HepG2 (cell line): Measurements from ENCODE around the gene TTC6. TPM values are rescaled to one million over a fixed set of nuclear protein-coding genes. Genes with fewer than 3 reads are reported as not detected.
A peak's percentile ranks its signal among the peaks of the same experiment; 100 is the strongest.

Source experiments
- ATAC-seq: fragments of 200-7000 bp; cut with Tn5 transposase; 3 replicates; pipeline ENCODE4 v1.9.1; 2020; ENCODE audit warnings: mild to moderate bottlenecking, moderate library complexity
- BruUV-seq: library from RNA; stranded (reverse); fragments of 400-500 nt; replicated peaks from 2 replicates; lab custom pipeline; 2021; lab: Mats Ljungman, UMichigan
- CTCF ChIA-PET: fragments of 300-600 bp; formaldehyde crosslinking; extraction: SDS; loops from one replicate; lab custom pipeline; 2021; ENCODE audit warnings: low total read pairs, inconsistent platforms, low intra/inter-chr PET ratio; lab: Yijun Ruan, JAX
- POLR2A ChIA-PET: fragments of 350-600 bp; sonication (Branson Sonifier 250); formaldehyde crosslinking; loops from one replicate; lab custom pipeline; 2020; ENCODE audit warnings: antibody characterized with exemption, inconsistent platforms; lab: Yijun Ruan, JAX
- DNase-seq: peaks from one replicate; pipeline ENCODE4 v3.0.0-alpha.2; 2015; ENCODE audit warnings: low spot score
- FAIRE-seq: peaks from 3 replicates; lab custom pipeline; 2011; peaks lifted over from hg19 to GRCh38; lab: Jason Lieb, UNC
- H2AFZ ChIP-seq: one replicate; pipeline ENCODE4 v1.6.1; 2011; ENCODE audit warnings: low read length, inconsistent platforms
- H3K27ac ChIP-seq: fragments of 300-600 bp; 3 replicates; pipeline ENCODE4 v1.8.0; 2011; ENCODE audit warnings: mixed run types, mild to moderate bottlenecking, mixed read lengths, low read length, inconsistent platforms; ENCODE audit not compliant: insufficient read depth; ENCODE audit errors: extremely low read length
- H3K27me3 ChIP-seq, 2 experiments: fragments of 200-600 bp in 1 of 2; 2 replicates in 1 of 2; 3 replicates in 1 of 2; pipeline versions ENCODE4 v1.6.0 to v1.8.0; 2011; ENCODE audit warnings: low read length in 2 of 2, mild to moderate bottlenecking in 2 of 2, moderate library complexity in 2 of 2, inconsistent platforms in 1 of 2; ENCODE audit not compliant: insufficient read depth in 2 of 2, control insufficient read depth in 1 of 2
- H3K36me3 ChIP-seq, 2 experiments: fragments of 200-600 bp in 1 of 2; replicated peaks in 1 of 2; 2 replicates in 1 of 2; 3 replicates in 1 of 2; pipeline versions ENCODE4 v1.5.1 to v1.8.0; 2011; ENCODE audit warnings: low read length in 2 of 2, inconsistent platforms in 1 of 2; ENCODE audit not compliant: insufficient read depth in 2 of 2, control insufficient read depth in 1 of 2
- H3K4me1 ChIP-seq: 2 replicates; pipeline ENCODE4 v1.5.1; 2012; ENCODE audit warnings: low read length, inconsistent platforms; ENCODE audit not compliant: insufficient read depth
- H3K4me2 ChIP-seq: 2 replicates; pipeline ENCODE4 v1.6.0; 2011; ENCODE audit warnings: low read depth, low read length, inconsistent platforms
- H3K4me3 ChIP-seq, 3 experiments: fragments of 200-600 bp in 1 of 3; sonication (generic), shearing (Covaris generic) in 1 of 3; replicated peaks in 1 of 3; 2 replicates each; pipeline ENCODE4 v1.5.1; 2011 to 2016; ENCODE audit warnings: low read length in 3 of 3, inconsistent platforms in 2 of 3, low read depth in 2 of 3, mild to moderate bottlenecking in 2 of 3, control low read depth in 1 of 3, mixed read lengths in 1 of 3; ENCODE audit not compliant: insufficient read depth in 1 of 3
- H3K79me2 ChIP-seq: one replicate; pipeline ENCODE4 v1.6.1; 2011; ENCODE audit warnings: low read length, inconsistent platforms; ENCODE audit not compliant: insufficient read depth
- H3K9ac ChIP-seq: 2 replicates; pipeline ENCODE4 v1.6.0; 2011; ENCODE audit warnings: mild to moderate bottlenecking, low read depth, low read length, inconsistent platforms; ENCODE audit not compliant: insufficient read depth
- H3K9me3 ChIP-seq: 2 replicates; pipeline ENCODE4 v1.5.1; 2012; ENCODE audit warnings: mild to moderate bottlenecking, low read length
- H4K20me1 ChIP-seq: 2 replicates; pipeline ENCODE4 v1.6.0; 2011; ENCODE audit warnings: inconsistent platforms, mild to moderate bottlenecking, low read length, moderate library complexity; ENCODE audit not compliant: insufficient read depth
- BRD4 ChIP-seq: sonication (generic); formaldehyde crosslinking; IDR thresholded peaks from 2 replicates; pipeline ENCODE4 v1.4.0; 2020; ENCODE audit warnings: missing genetic modification reagents
- HNF4G ChIP-seq, 2 experiments: sonication (generic) in 1 of 2; formaldehyde crosslinking in 1 of 2; IDR thresholded peaks; 2 replicates each; pipeline versions ENCODE4 v1.4.0 to v1.6.1; 2011 to 2020; ENCODE audit warnings: borderline replicate concordance in 2 of 2, low read depth in 2 of 2, mild to moderate bottlenecking in 2 of 2, low read length in 1 of 2, missing genetic modification reagents in 1 of 2, moderate library complexity in 1 of 2
- HOXA5 ChIP-seq: sonication (generic); formaldehyde crosslinking; IDR thresholded peaks from 2 replicates; pipeline ENCODE4 v1.4.0; 2020; ENCODE audit warnings: missing genetic modification reagents
- SRSF9 ChIP-seq: fragments of 200-400 bp; formaldehyde crosslinking; IDR thresholded peaks from 2 replicates; pipeline ENCODE4 v1.6.1; 2018; ENCODE audit warnings: borderline replicate concordance, mild to moderate bottlenecking, low read depth, low read length; ENCODE audit not compliant: insufficient read depth, poor library complexity, severe bottlenecking
- ZKSCAN1 ChIP-seq: fragments of 150-350 bp; IDR thresholded peaks from 2 replicates; pipeline ENCODE4 v1.6.1; 2014; ENCODE audit warnings: low read length
- ZNF282 ChIP-seq: fragments of 450-650 bp; IDR thresholded peaks from 2 replicates; pipeline ENCODE4 v1.6.1; 2018; ENCODE audit not compliant: partially characterized antibody
- ZNF367 ChIP-seq: sonication (generic); formaldehyde crosslinking; IDR thresholded peaks from 2 replicates; pipeline ENCODE4 v1.4.0; 2020; ENCODE audit warnings: missing genetic modification reagents, borderline replicate concordance
- ZNF446 ChIP-seq: sonication (generic); formaldehyde crosslinking; IDR thresholded peaks from 2 replicates; pipeline ENCODE4 v1.5.0; 2020; ENCODE audit warnings: mild to moderate bottlenecking, missing genetic modification reagents
- ZNF557 ChIP-seq: sonication (generic); formaldehyde crosslinking; IDR thresholded peaks from 2 replicates; pipeline ENCODE4 v1.4.0; 2020; ENCODE audit warnings: missing genetic modification reagents
- ZSCAN21 ChIP-seq: sonication (generic); formaldehyde crosslinking; IDR thresholded peaks from 2 replicates; pipeline ENCODE4 v1.8.0; 2022; ENCODE audit warnings: mild to moderate bottlenecking, missing genetic modification reagents, moderate library complexity, borderline replicate concordance
- ZSCAN30 ChIP-seq: sonication (generic); formaldehyde crosslinking; IDR thresholded peaks from 2 replicates; pipeline ENCODE4 v1.5.0; 2020; ENCODE audit warnings: mild to moderate bottlenecking, missing genetic modification reagents
- WGBS: methylation state at CpG from one replicate; pipeline ENCODE4 v1.1.6; 2017; ENCODE audit warnings: low lambda C conversion rate; 5-methylcytosine and 5-hydroxymethylcytosine counted together
- in situ Hi-C: cut with HindIII; loops from 2 replicates; pipeline ENCODE4 v1.10.0; 2017; ENCODE audit warnings: low pct_unique_long_range_greater_than_20kb; ENCODE audit not compliant: extremely low pct_ligation_motif_present
- intact Hi-C: fragments of 100-400 bp; cut with micrococcal nuclease; formaldehyde crosslinking; loops from one replicate; pipeline ENCODE4 v1.10.0; 2022; ENCODE audit not compliant: unreplicated experiment
- polyA plus RNA-seq, 8 experiments: library from polyadenylated mRNA; depleted of rRNA in 3 of 8; stranded (reverse) in 7 of 8; unstranded in 1 of 8; fragments of >200 nt; fragmentation: Illumina TruSeq in 4 of 8; extraction: Trizol in 4 of 8; gene quantifications; 2 replicates each; pipeline versions ENCODE4 v1.2.1 to v1.2.3, GENCODE V29; 2011 to 2016; ENCODE audit warnings: low read depth in 4 of 8, missing spikeins in 1 of 8, mixed read lengths in 1 of 8; ENCODE audit not compliant: insufficient read depth in 1 of 8
- total RNA-seq, 5 experiments: library from RNA; depleted of rRNA; stranded (reverse); fragments of >200 nt; fragmentation: Illumina TruSeq; extraction: Trizol; gene quantifications; 2 replicates each; pipeline ENCODE4 v1.2.3, GENCODE V29; 2016; ENCODE audit warnings: low read depth in 1 of 5
- TF ChIP-seq, protein P1 (sequence below): sonication (generic); formaldehyde crosslinking; IDR thresholded peaks from 2 replicates; pipeline ENCODE4 v1.9.0; 2021; ENCODE audit warnings: missing genetic modification reagents, mild to moderate bottlenecking, borderline replicate concordance
- TF ChIP-seq, protein P2 (sequence below): sonication (generic); formaldehyde crosslinking; IDR thresholded peaks from 2 replicates; pipeline ENCODE4 v1.8.0; 2022; ENCODE audit warnings: mild to moderate bottlenecking, missing genetic modification reagents; ENCODE audit not compliant: insufficient replicate concordance
- TF ChIP-seq, protein P3 (sequence below): IDR thresholded peaks from 2 replicates; pipeline ENCODE4 v1.6.1; 2018; ENCODE audit warnings: missing genetic modification reagents
- TF ChIP-seq, protein P4 (sequence below): sonication (generic); formaldehyde crosslinking; conservative IDR thresholded peaks from 2 replicates; pipeline ENCODE4 v1.8.0; 2022; ENCODE audit warnings: mild to moderate bottlenecking, moderate library complexity, missing genetic modification reagents

TTC6 gene
- total and polyA plus RNA-seq, 2 of the 13 experiments (the other 11 are each of a cell fraction or from before 2014, with no cell fraction given): 9.3 to 27.4 TPM

DNA sequence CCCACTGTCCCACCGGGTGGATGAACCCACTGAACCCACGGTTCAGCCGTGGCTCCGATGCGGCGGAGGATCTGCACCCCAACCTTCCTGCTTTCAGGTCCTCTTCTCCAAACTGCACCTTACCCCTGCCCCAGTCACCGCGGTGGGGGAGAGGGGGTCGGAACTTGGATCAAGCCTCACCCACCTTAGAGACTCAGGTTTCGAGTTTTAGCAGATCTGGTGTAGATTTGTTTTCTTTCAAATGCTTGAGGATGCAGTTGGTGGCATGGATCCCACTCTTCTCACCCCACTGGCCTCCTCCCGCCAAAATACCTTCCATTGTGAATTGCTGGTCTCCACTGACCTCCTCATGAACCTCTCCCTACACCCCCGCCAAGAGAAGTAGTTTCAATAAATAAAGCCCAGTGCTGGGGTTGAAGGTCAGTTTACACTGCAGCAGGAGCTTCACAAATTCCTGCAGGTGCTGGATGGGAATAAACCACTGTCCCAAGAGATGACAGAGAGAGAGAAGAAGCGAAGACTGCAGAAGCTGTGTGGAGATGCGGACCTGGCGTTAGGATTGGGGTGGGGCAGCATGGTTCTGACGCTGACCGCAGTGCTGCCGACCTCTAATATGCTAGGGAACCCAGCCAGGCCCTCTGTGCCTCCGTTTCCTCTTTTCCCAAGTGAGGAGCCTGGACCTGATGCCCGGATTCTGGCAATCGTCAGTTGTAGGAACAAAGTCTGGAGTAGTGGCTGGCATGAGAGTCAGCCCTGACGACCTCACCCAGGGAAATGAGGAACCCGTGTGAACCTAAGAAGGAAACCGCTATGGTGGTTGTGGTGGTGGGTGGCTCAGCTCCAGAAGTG lies 7.4 kb downstream of the TTC6 start:
- Histone ChIP-seq H3K27ac (peak overlapping the region; percentile 32), H3K27me3 (no peaks in the 10 kb centered on the region), H3K4me2 (peak overlapping the region; percentile 75), H3K79me2 (peaks cover 16% of the 10 kb centered on the region), H3K9me3 (no peaks in the 10 kb centered on the region), H2AFZ (no peak overlapping the region), H3K36me3 (peaks cover 0 to 4% of the 10 kb centered on the region in 2 experiments; a peak in 3 of 5 replicates), H3K9ac (0 out of 2 replicates have a peak overlapping the region, but pooled peaks have one; percentile 0), H3K4me1 (peaks cover 53% of the 10 kb centered on the region), H4K20me1 (no peaks in the 10 kb centered on the region), H3K4me3 (peak overlapping the region in 2 of 3 experiments; percentile 2 to 50; a peak in 2 of 6 replicates)
- CTCF ChIA-PET: interaction anchor here (1.4 kb wide), 1 partner anchor 9 kb away, joined by 3 read pairs; no protein-coding TSS in a partner anchor
- FAIRE-seq: peak; percentile 95
- peak; percentile 81 for ATAC-seq
- peak; percentile 98 for DNase-seq
- POLR2A ChIA-PET: interaction anchor here (0.9 to 1.2 kb wide), 6 partner anchors 14 to 406 kb away, joined by 3 to 9 read pairs (median 4); no protein-coding TSS in a partner anchor
- intact Hi-C loops: no loop called here
- in situ Hi-C loops: loop anchor here (5.0 kb wide), 1 partner anchor 269 kb away; no protein-coding TSS in a partner anchor
- 50% methylated on average over 24 of the region's 24 CpGs for WGBS
- no TSS peak for BruUV-seq
- TF ChIP-seq ZSCAN21 (CRISPR knock-in tag) (peak; percentile 62; the same call in 1 of the 2 replicates), ZNF557 (CRISPR knock-in tag) (0 out of 2 replicates have a peak, but pooled peaks have one; percentile 49), HNF4G (IDR thresholded peaks at IDR 0.05; ENCODE audit: borderline replicate concordance, low read depth, low read length) (peak; percentile 92), HNF4G (CRISPR knock-in tag; IDR thresholded peaks at IDR 0.05; ENCODE audit: borderline replicate concordance, low read depth) (peak; percentile 94), ZNF282 (no peak), ZNF367 (CRISPR knock-in tag) (no peak; the same call in 1 of the 2 replicates), BRD4 (CRISPR knock-in tag) (no peak), SRSF9 (no peak), ZNF446 (CRISPR knock-in tag) (no peak), ZKSCAN1 (peak; percentile 9; the same call in 1 of the 2 replicates), HOXA5 (CRISPR knock-in tag) (peak; percentile 90; the same call in 1 of the 2 replicates), ZSCAN30 (CRISPR knock-in tag) (no peak; the same call in 1 of the 2 replicates)
- TF ChIP-seq, protein P1, sequence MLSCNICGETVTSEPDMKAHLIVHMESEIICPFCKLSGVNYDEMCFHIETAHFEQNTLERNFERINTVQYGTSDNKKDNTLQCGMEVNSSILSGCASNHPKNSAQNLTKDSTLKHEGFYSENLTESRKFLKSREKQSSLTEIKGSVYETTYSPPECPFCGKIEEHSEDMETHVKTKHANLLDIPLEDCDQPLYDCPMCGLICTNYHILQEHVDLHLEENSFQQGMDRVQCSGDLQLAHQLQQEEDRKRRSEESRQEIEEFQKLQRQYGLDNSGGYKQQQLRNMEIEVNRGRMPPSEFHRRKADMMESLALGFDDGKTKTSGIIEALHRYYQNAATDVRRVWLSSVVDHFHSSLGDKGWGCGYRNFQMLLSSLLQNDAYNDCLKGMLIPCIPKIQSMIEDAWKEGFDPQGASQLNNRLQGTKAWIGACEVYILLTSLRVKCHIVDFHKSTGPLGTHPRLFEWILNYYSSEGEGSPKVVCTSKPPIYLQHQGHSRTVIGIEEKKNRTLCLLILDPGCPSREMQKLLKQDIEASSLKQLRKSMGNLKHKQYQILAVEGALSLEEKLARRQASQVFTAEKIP (CRISPR knock-in tag): no peak
- TF ChIP-seq, protein P2, sequence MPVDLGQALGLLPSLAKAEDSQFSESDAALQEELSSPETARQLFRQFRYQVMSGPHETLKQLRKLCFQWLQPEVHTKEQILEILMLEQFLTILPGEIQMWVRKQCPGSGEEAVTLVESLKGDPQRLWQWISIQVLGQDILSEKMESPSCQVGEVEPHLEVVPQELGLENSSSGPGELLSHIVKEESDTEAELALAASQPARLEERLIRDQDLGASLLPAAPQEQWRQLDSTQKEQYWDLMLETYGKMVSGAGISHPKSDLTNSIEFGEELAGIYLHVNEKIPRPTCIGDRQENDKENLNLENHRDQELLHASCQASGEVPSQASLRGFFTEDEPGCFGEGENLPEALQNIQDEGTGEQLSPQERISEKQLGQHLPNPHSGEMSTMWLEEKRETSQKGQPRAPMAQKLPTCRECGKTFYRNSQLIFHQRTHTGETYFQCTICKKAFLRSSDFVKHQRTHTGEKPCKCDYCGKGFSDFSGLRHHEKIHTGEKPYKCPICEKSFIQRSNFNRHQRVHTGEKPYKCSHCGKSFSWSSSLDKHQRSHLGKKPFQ (CRISPR knock-in tag): no peak
- TF ChIP-seq, protein P3, sequence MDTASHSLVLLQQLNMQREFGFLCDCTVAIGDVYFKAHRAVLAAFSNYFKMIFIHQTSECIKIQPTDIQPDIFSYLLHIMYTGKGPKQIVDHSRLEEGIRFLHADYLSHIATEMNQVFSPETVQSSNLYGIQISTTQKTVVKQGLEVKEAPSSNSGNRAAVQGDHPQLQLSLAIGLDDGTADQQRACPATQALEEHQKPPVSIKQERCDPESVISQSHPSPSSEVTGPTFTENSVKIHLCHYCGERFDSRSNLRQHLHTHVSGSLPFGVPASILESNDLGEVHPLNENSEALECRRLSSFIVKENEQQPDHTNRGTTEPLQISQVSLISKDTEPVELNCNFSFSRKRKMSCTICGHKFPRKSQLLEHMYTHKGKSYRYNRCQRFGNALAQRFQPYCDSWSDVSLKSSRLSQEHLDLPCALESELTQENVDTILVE: peak; percentile 78
- TF ChIP-seq, protein P4, sequence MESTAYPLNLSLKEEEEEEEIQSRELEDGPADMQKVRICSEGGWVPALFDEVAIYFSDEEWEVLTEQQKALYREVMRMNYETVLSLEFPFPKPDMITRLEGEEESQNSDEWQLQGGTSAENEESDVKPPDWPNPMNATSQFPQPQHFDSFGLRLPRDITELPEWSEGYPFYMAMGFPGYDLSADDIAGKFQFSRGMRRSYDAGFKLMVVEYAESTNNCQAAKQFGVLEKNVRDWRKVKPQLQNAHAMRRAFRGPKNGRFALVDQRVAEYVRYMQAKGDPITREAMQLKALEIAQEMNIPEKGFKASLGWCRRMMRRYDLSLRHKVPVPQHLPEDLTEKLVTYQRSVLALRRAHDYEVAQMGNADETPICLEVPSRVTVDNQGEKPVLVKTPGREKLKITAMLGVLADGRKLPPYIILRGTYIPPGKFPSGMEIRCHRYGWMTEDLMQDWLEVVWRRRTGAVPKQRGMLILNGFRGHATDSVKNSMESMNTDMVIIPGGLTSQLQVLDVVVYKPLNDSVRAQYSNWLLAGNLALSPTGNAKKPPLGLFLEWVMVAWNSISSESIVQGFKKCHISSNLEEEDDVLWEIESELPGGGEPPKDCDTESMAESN: no peak; the same call in 1 of the 2 replicates
